IMR-90 (cell line): Measurements from ENCODE around the gene ST6GALNAC3. TPM values are rescaled to one million over a fixed set of nuclear protein-coding genes. Genes with fewer than 3 reads are reported as not detected.

ENCODE experiments used
- ATAC-seq: fragments of 200-7000 bp; cut with Tn5 transposase; 2 replicates; pipeline ENCODE4 v1.9.1; 2020; ENCODE audit warnings: low read depth, mild to moderate bottlenecking, moderate library complexity
- BruUV-seq: library from RNA; stranded (reverse); fragments of 400-500 nt; replicated peaks from 2 replicates; lab custom pipeline; 2021; lab: Mats Ljungman, UMichigan
- CTCF ChIA-PET: fragments of 300-600 bp; formaldehyde crosslinking; extraction: SDS; loops from one replicate; lab custom pipeline; 2021; ENCODE audit warnings: antibody characterized with exemption; lab: Yijun Ruan, JAX
- POLR2A ChIA-PET: fragments of 300-600 bp; sonication (Branson Sonifier 250); formaldehyde crosslinking; loops from one replicate; lab custom pipeline; 2022; ENCODE audit warnings: antibody characterized with exemption; ENCODE audit not compliant: unreplicated experiment; lab: Charles Lee
- DNase-seq: peaks from one replicate; pipeline ENCODE4 v3.0.0; 2013
- H2AFZ ChIP-seq: replicated peaks from 2 replicates; pipeline ENCODE3; 2013; ENCODE audit warnings: low read length, mild to moderate bottlenecking; ENCODE audit not compliant: poor library complexity
- H2AK5ac ChIP-seq: 2 replicates; pipeline ENCODE4 v1.6.1; 2013; ENCODE audit warnings: low read depth, low read length, inconsistent platforms
- H2AK9ac ChIP-seq: replicated peaks from 2 replicates; pipeline ENCODE3; 2013; ENCODE audit warnings: mild to moderate bottlenecking, low read depth, low read length, moderate library complexity; ENCODE audit not compliant: poor library complexity
- H2BK120ac ChIP-seq: 2 replicates; pipeline ENCODE4 v1.6.1; 2013; ENCODE audit warnings: low read depth, low read length, inconsistent platforms
- H2BK15ac ChIP-seq: 3 replicates; pipeline ENCODE4 v1.6.1; 2013; ENCODE audit warnings: low read depth, low read length, inconsistent platforms
- H2BK20ac ChIP-seq: 2 replicates; pipeline ENCODE4 v1.6.1; 2013; ENCODE audit warnings: low read depth, mild to moderate bottlenecking, inconsistent platforms, low read length, moderate library complexity
- H2BK5ac ChIP-seq: 2 replicates; pipeline ENCODE4 v1.6.1; 2013; ENCODE audit warnings: mild to moderate bottlenecking, low read depth, low read length, inconsistent platforms; ENCODE audit not compliant: poor library complexity, severe bottlenecking
- H3K14ac ChIP-seq: replicated peaks from 2 replicates; pipeline ENCODE4 v1.6.1; 2013; ENCODE audit warnings: low read depth, low read length, inconsistent platforms
- H3K18ac ChIP-seq: 2 replicates; pipeline ENCODE4 v1.6.1; 2013; ENCODE audit warnings: low read depth, low read length, control low read depth
- H3K23ac ChIP-seq: 2 replicates; pipeline ENCODE4 v1.6.1; 2013; ENCODE audit warnings: low read depth, low read length, inconsistent platforms
- H3K27ac ChIP-seq: 2 replicates; pipeline ENCODE4 v1.5.1; 2013; ENCODE audit warnings: mild to moderate bottlenecking, control low read depth, low read length; ENCODE audit not compliant: insufficient read depth
- H3K27me3 ChIP-seq: 2 replicates; pipeline ENCODE4 v1.6.1; 2013; ENCODE audit warnings: low read length; ENCODE audit not compliant: control insufficient read depth, insufficient read depth
- H3K36me3 ChIP-seq: 2 replicates; pipeline ENCODE4 v1.6.1; 2013; ENCODE audit warnings: low read length, mixed read lengths; ENCODE audit not compliant: control insufficient read depth, insufficient read depth
- H3K4ac ChIP-seq: 2 replicates; pipeline ENCODE4 v1.6.1; 2013; ENCODE audit warnings: low read depth, low read length, inconsistent platforms
- H3K4me1 ChIP-seq: 2 replicates; pipeline ENCODE4 v1.6.1; 2013; ENCODE audit warnings: low read length, mixed read lengths; ENCODE audit not compliant: control insufficient read depth, insufficient read depth
- H3K4me2 ChIP-seq: 2 replicates; pipeline ENCODE4 v1.6.1; 2013; ENCODE audit warnings: low read depth, mild to moderate bottlenecking, control low read depth, low read length, moderate library complexity
- H3K4me3 ChIP-seq: 2 replicates; pipeline ENCODE4 v1.5.1; 2013; ENCODE audit warnings: low read depth, mild to moderate bottlenecking, control low read depth, low read length, moderate library complexity; ENCODE audit not compliant: insufficient read depth
- H3K56ac ChIP-seq: 2 replicates; pipeline ENCODE4 v1.6.1; 2013; ENCODE audit warnings: low read length, inconsistent platforms; ENCODE audit not compliant: insufficient read depth; ENCODE audit errors: extremely low read depth
- H3K79me1 ChIP-seq, 2 experiments: 2 replicates each; pipeline ENCODE4 v1.6.1; 2013; ENCODE audit warnings: low read length in 2 of 2, inconsistent platforms in 1 of 2, low read depth in 1 of 2
- H3K9ac ChIP-seq: 2 replicates; pipeline ENCODE4 v1.6.1; 2013; ENCODE audit warnings: low read depth, low read length, control low read depth
- H3K9me1 ChIP-seq: 2 replicates; pipeline ENCODE4 v1.6.1; 2013; ENCODE audit warnings: low read length, inconsistent platforms; ENCODE audit not compliant: insufficient read depth
- H3K9me3 ChIP-seq: 2 replicates; pipeline ENCODE4 v1.6.1; 2013; ENCODE audit warnings: low read length; ENCODE audit not compliant: control insufficient read depth, insufficient read depth
- H4K20me1 ChIP-seq: 2 replicates; pipeline ENCODE4 v1.6.1; 2013; ENCODE audit warnings: low read length, inconsistent platforms; ENCODE audit not compliant: insufficient read depth
- H4K5ac ChIP-seq: 2 replicates; pipeline ENCODE4 v1.6.1; 2013; ENCODE audit warnings: mild to moderate bottlenecking, low read depth, low read length, control low read depth
- H4K8ac ChIP-seq, 2 experiments: 2 replicates each; pipeline ENCODE4 v1.6.1; 2013; ENCODE audit warnings: low read depth in 2 of 2, low read length in 2 of 2, control low read depth in 1 of 2, inconsistent platforms in 1 of 2
- H4K91ac ChIP-seq: 2 replicates; pipeline ENCODE4 v1.6.1; 2013; ENCODE audit warnings: low read depth, low read length, inconsistent platforms; ENCODE audit not compliant: insufficient read depth
- CEBPB ChIP-seq: IDR thresholded peaks from 2 replicates; pipeline ENCODE4 v1.6.1; 2012; ENCODE audit warnings: low read depth, low read length, improper control_type of control experiment
- MAFK ChIP-seq: IDR thresholded peaks from 2 replicates; pipeline ENCODE4 v1.6.1; 2012; ENCODE audit warnings: low read depth, low read length, improper control_type of control experiment
- MAZ ChIP-seq: IDR thresholded peaks from 2 replicates; pipeline ENCODE4 v1.6.1; 2012; ENCODE audit warnings: low read depth, mild to moderate bottlenecking, low read length, improper control_type of control experiment, moderate library complexity, borderline replicate concordance
- NFE2L2 ChIP-seq: fragments of 150-350 bp; IDR thresholded peaks from 2 replicates; pipeline ENCODE4 v1.6.1; 2016; ENCODE audit warnings: low read depth, mild to moderate bottlenecking, low read length
- RAD21 ChIP-seq: IDR thresholded peaks from 2 replicates; pipeline ENCODE4 v1.6.1; 2012; ENCODE audit warnings: low read length, improper control_type of control experiment
- WGBS, 2 experiments: methylation state at CpG; one replicate each; pipeline versions ENCODE4 v1.1.5 to v1.1.7; 2013; ENCODE audit warnings: missing lambda C conversion rate in 2 of 2; ENCODE audit not compliant: insufficient read length in 1 of 2; ENCODE audit errors: extremely low coverage in 2 of 2; 5-methylcytosine and 5-hydroxymethylcytosine counted together
- dilution Hi-C: fragments of 300-500 bp; cut with HindIII; formaldehyde crosslinking; loops from one replicate; pipeline ENCODE4 v1.14.3; 2018; ENCODE audit warnings: low sequenced_read_pairs; ENCODE audit not compliant: unreplicated experiment
- in situ Hi-C: fragments of 300-500 bp; cut with MboI; formaldehyde crosslinking; loops from 3 replicates; pipeline ENCODE4 v1.14.3; 2019; ENCODE audit warnings: low sequenced_read_pairs, inconsistent platforms, mixed read lengths
- intact Hi-C: fragments of 100-400 bp; cut with micrococcal nuclease; formaldehyde crosslinking; loops from 2 replicates; pipeline ENCODE4 v1.10.0; 2022
- polyA plus RNA-seq, 3 experiments: library from polyadenylated mRNA; depleted of rRNA; stranded (reverse); fragments of >200 nt; gene quantifications; 2 replicates each; pipeline ENCODE4 v1.2.3, GENCODE V29; 2012; ENCODE audit warnings: low replicate concordance in 1 of 3
- total RNA-seq: library from RNA; depleted of rRNA; stranded (reverse); fragments of >200 nt; gene quantifications from 2 replicates; pipeline ENCODE4 v1.2.3, GENCODE V29; 2012
- TF ChIP-seq, protein P1 (sequence below): fragments of 150-350 bp; IDR thresholded peaks from 2 replicates; pipeline ENCODE4 v1.6.1; 2017; ENCODE audit warnings: mild to moderate bottlenecking, antibody characterized with exemption, low read length, low read depth

ST6GALNAC3 gene
- total and polyA plus RNA-seq, 2 of the 4 experiments (the other 2 are of a cell fraction) = 0.65 to 1.3 TPM

DNA sequence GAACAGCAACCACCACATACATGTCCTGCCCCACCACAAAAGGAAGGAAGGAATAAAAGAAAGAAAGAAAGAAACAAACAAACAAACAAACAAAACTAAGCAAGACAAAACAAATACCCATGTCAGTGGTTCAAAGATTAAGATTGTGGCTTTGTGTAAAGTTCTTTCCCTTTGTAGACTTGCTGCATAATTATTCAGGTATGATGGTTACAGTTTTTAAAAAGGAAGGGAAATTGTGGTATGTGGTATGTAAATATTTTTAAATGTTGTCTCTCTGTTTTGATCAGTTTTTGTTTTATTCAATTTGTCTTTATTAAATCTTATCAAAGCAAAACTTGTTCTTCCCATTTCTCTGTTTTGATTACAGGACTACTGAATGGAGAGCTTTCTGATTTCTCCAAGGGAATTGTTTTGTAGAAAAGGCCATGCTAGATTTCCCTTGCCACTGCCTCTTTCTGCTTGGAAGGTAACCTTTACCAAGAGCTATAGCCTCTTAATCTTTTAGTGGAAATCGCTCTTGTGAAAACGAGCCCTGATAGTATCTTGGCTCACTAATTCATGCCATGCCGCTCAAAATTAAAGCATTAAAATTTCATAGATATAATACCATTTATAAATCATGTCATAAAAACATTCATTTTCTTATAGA, 502.5 kb downstream of the ST6GALNAC3 start:
- ChIA-PET CTCF (no interaction called here), POLR2A (no interaction called here)
- H2AK5ac ChIP-seq = no peak overlapping the region
- H3K9me1 ChIP-seq = no peaks in the 10 kb centered on the region
- H4K5ac ChIP-seq = no peak overlapping the region
- intact Hi-C loops = no loop called here
- H3K4me3 ChIP-seq = no peak overlapping the region
- no peaks in the 10 kb centered on the region for H3K79me1 ChIP-seq
- BruUV-seq = no TSS peak
- DNase-seq (no peak), ATAC-seq (no peak)
- H3K23ac ChIP-seq = no peak overlapping the region
- H3K9ac ChIP-seq = no peak overlapping the region
- no peak overlapping the region for H3K4me2 ChIP-seq
- dilution Hi-C loops = no loop called here
- H3K36me3 ChIP-seq = no peaks in the 10 kb centered on the region
- H2BK15ac ChIP-seq = no peak overlapping the region
- no peak overlapping the region for H4K8ac ChIP-seq
- H3K14ac ChIP-seq = no peak overlapping the region
- no peaks in the 10 kb centered on the region for H3K27me3 ChIP-seq
- H3K18ac ChIP-seq = no peak overlapping the region
- H3K4ac ChIP-seq = no peak overlapping the region
- no peak overlapping the region for H2AFZ ChIP-seq
- H2BK120ac ChIP-seq = no peak overlapping the region
- H4K20me1 ChIP-seq = no peaks in the 10 kb centered on the region
- no peak overlapping the region for H2AK9ac ChIP-seq
- H2BK5ac ChIP-seq = no peak overlapping the region
- H3K56ac ChIP-seq = no peak overlapping the region
- in situ Hi-C loops = no loop called here
- no peak overlapping the region for H4K91ac ChIP-seq
- no peak for TF ChIP-seq RAD21
- TF ChIP-seq, protein P1, sequence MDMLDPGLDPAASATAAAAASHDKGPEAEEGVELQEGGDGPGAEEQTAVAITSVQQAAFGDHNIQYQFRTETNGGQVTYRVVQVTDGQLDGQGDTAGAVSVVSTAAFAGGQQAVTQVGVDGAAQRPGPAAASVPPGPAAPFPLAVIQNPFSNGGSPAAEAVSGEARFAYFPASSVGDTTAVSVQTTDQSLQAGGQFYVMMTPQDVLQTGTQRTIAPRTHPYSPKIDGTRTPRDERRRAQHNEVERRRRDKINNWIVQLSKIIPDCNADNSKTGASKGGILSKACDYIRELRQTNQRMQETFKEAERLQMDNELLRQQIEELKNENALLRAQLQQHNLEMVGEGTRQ = no peak
- TF ChIP-seq MAFK = no peak
- TF ChIP-seq MAZ = no peak
- TF ChIP-seq NFE2L2 = no peak
- no peak for TF ChIP-seq CEBPB
- H2BK20ac ChIP-seq = no peak overlapping the region
- no peak overlapping the region for H3K27ac ChIP-seq
- 42% methylated on average over 2 of the region's 3 CpGs; no CpG with 5 or more reads in 1 of the 2 experiments for WGBS, 2 experiments
- H3K4me1 ChIP-seq = no peaks in the 10 kb centered on the region
- no peaks in the 10 kb centered on the region for H3K9me3 ChIP-seq
